ENCODE data around the gene WT1. TPM values are rescaled to one million over a fixed set of nuclear protein-coding genes. Genes with fewer than 3 reads are reported as not detected.

The WT1 gene
- total RNA-seq, 2 experiments from 2014 or later: not detected

DNA sequence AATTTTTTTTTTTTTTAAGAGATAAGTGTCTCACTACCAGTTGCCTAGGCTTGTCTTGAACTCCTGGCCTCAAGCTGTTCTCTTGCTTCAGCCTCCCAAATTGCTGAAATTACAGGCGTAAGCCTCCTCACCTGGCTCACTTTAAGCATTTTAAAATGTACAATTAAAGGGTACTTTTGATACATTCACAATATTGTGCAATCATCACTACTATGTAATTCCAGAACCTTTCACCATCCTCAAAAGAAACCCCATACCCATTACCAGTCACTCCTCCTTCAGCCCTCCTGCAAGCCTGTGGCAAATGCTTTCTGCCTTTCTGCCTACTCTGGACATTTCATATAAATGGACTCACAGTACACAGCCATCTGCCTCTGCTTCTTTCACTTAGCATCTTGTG, 34.5 kb upstream of the WT1 start:
- H3K4me3 Mint-ChIP-seq: no peak overlapping the region
- ChIA-PET POLR2A (no interaction called here), CTCF (no interaction called here)
- H3K9me3 Mint-ChIP-seq: no peaks in the 10 kb centered on the region
- TF ChIP-seq, protein P1, sequence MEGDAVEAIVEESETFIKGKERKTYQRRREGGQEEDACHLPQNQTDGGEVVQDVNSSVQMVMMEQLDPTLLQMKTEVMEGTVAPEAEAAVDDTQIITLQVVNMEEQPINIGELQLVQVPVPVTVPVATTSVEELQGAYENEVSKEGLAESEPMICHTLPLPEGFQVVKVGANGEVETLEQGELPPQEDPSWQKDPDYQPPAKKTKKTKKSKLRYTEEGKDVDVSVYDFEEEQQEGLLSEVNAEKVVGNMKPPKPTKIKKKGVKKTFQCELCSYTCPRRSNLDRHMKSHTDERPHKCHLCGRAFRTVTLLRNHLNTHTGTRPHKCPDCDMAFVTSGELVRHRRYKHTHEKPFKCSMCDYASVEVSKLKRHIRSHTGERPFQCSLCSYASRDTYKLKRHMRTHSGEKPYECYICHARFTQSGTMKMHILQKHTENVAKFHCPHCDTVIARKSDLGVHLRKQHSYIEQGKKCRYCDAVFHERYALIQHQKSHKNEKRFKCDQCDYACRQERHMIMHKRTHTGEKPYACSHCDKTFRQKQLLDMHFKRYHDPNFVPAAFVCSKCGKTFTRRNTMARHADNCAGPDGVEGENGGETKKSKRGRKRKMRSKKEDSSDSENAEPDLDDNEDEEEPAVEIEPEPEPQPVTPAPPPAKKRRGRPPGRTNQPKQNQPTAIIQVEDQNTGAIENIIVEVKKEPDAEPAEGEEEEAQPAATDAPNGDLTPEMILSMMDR (IDR thresholded peaks at IDR 0.05): no peak
- H3K27me3 Mint-ChIP-seq: peaks cover 3% of the 10 kb centered on the region
- H3K27ac Mint-ChIP-seq: no peak overlapping the region
- H3K4me1 Mint-ChIP-seq (ENCODE audit: low read depth): no peaks in the 10 kb centered on the region
- DNase-seq (no peak), ATAC-seq (no peak)
- no peaks in the 10 kb centered on the region for H3K36me3 Mint-ChIP-seq (ENCODE audit: low read depth)
- intact Hi-C loops (cut with micrococcal nuclease): no loop called here

DNA sequence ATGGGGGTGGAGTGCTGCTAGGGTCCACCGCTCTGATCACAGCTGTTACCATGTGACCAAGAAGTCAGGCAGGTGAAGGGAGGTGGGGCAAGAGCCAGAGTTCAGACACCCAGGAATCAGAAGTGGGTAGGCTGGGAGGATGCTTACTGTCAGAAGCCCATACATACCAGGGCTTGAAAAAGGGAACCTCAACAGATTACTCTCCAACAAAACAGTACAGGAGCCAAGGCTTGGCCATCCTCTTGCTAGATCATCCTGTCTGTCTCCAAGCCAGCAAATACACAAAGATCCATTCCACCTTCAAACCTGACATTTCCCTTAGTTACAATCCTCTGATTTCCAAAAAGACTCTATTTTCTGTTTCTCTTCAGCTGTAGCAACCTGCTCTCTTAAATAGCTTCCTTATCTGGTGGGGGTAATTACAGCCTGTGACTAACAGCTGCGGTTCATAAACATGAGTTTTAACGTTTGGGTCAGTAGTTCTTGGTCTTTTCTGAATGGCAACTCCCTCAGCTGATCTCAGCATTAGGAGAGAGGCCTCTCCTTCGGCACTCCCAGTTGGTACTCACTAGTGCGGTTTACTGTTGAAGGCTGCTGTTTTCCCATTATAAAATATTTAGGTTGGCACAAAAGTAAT, 31.1 kb upstream of the WT1 start:
- Mint-ChIP-seq H3K9me3 (no peaks in the 10 kb centered on the region), H3K4me1 (ENCODE audit: low read depth) (no peaks in the 10 kb centered on the region), H3K27me3 (peaks cover 3% of the 10 kb centered on the region), H3K4me3 (no peak overlapping the region), H3K27ac (no peak overlapping the region), H3K36me3 (ENCODE audit: low read depth) (no peaks in the 10 kb centered on the region)
- intact Hi-C loops (cut with micrococcal nuclease): no loop called here
- ChIA-PET CTCF (no interaction called here), POLR2A (no interaction called here)
- TF ChIP-seq, protein P1 (IDR thresholded peaks at IDR 0.05): no peak
- ATAC-seq (no peak), DNase-seq (no peak)

DNA sequence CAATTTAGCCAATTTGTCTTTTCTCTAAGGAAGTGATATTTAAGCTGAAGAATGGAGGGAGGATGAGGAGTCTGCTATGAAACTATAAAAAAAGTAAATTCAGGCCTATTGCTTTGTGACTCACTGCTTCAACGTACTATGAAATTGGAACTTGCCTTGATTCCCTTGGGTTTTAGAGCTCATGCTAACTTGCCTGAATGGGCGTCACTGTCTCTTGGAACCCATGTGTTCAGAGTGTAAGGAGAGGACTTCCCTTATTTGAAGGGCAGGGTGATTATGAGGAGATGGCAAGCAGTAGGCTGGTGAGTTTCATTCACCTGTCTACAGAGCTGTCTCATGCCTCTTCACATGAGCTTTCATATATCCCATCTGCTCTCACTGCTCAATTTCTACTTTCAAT, 28.7 kb upstream of the WT1 start:
- ATAC-seq: no peak
- intact Hi-C loops (cut with micrococcal nuclease): no loop called here
- TF ChIP-seq, protein P1 (IDR thresholded peaks at IDR 0.05): no peak
- Mint-ChIP-seq H3K27me3 (no peaks in the 10 kb centered on the region), H3K9me3 (no peaks in the 10 kb centered on the region), H3K27ac (no peak overlapping the region), H3K4me1 (ENCODE audit: low read depth) (no peaks in the 10 kb centered on the region), H3K4me3 (no peak overlapping the region), H3K36me3 (ENCODE audit: low read depth) (no peaks in the 10 kb centered on the region)
- POLR2A ChIA-PET: no interaction called here
- CTCF ChIA-PET: no interaction called here
- DNase-seq: no peak

DNA sequence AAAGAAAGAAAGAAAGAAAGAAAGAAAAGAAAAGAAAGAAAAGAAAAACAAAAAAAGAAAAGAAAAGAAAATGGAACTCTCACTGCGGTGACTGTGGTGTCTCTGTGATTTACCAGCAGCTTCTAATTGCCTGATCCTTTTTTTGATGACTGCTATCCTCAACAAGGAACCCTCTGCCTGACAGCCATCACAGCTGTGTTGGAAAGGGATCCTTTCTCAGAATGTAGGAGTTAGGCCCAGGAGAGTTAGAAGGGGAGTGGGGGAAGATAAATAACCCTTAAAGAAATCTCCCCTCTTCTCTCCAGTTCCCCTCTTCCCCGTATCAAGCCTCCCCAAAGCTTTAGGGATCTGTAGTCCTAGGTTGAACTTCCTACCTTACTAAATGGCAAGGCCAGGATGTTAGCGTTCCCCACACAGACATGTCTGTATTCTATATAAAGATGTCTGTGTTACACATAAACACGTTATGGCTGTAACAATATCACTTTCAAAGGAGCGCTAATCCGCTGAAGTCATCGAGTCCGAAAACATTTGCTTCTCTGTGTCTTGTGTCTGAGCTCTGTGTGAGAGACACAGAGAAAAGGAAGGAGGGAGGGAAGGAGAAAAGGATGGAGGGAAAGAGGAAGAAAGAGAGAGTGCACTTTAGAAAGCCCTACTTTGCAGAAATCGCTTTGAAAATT, 26.8 kb upstream of the WT1 start:
- CTCF ChIA-PET: no interaction called here
- no peak for DNase-seq
- H3K9me3 Mint-ChIP-seq: no peaks in the 10 kb centered on the region

DNA sequence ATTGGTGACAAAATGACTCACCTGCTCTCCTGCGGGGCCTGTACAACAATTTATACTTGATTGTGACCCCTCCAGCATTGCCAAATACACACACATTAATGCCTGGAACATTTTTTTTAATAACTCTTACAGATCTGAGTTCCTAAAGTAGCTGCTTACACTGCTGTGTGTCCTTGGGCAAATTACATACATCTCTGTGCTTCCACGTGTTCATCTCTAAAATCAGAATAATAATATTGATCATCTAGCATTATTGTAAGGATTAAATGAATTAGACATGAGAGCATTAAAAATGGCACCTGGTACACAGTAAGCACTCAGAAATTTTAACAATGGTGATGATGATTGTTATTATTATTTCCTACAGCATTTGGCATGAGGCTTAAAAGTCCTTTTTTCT, 21.5 kb upstream of the WT1 start:
- Mint-ChIP-seq H3K27me3 (no peaks in the 10 kb centered on the region), H3K36me3 (ENCODE audit: low read depth) (no peaks in the 10 kb centered on the region), H3K9me3 (no peaks in the 10 kb centered on the region), H3K27ac (no peak overlapping the region), H3K4me3 (no peak overlapping the region), H3K4me1 (ENCODE audit: low read depth) (no peaks in the 10 kb centered on the region)
- TF ChIP-seq, protein P1 (IDR thresholded peaks at IDR 0.05): no peak
- ATAC-seq (no peak), DNase-seq (no peak)
- intact Hi-C loops (cut with micrococcal nuclease): no loop called here
- POLR2A ChIA-PET: no interaction called here
- CTCF ChIA-PET: no interaction called here

More for the DNA sequence above, 26.8 kb upstream of the WT1 start:
- TF ChIP-seq, protein P1 (IDR thresholded peaks at IDR 0.05): no peak
- Mint-ChIP-seq H3K4me3 (no peak overlapping the region), H3K27ac (no peak overlapping the region), H3K4me1 (ENCODE audit: low read depth) (no peaks in the 10 kb centered on the region), H3K36me3 (ENCODE audit: low read depth) (no peaks in the 10 kb centered on the region), H3K27me3 (no peaks in the 10 kb centered on the region)
- POLR2A ChIA-PET: no interaction called here
- ATAC-seq: no peak
- intact Hi-C loops (cut with micrococcal nuclease): no loop called here

Measured in activated CD8-positive, alpha-beta T cell treated with anti-CD3 and anti-CD28 coated beads for 36 hours (primary cell).